ENCODE data around the gene XPR1.
"Not testable (repeated sequence)": the region's sequence is repeated elsewhere in the genome, so short reads cannot be mapped to it uniquely, and the experiment has no call there.

XPR1 gene

GRCh38 chr1:180644526-180645192 lies 12.8 kb downstream of the XPR1 start:
- DNase-seq (ENCODE audit: low read depth), result no peak

GRCh38 chr1:180645261-180645660 lies 13.4 kb downstream of the XPR1 start:
- DNase-seq (ENCODE audit: low read depth), result not testable (repeated sequence)

GRCh38 chr1:180646093-180646492 lies 14.3 kb downstream of the XPR1 start:
- DNase-seq (ENCODE audit: low read depth), result no peak

- DNase-seq (ENCODE audit: low read depth), result no peak
Measured at GRCh38 chr1:180646547-180646946, 14.7 kb downstream of the XPR1 start.

GRCh38 chr1:180652792-180653191 lies 21.0 kb downstream of the XPR1 start:
- no peak for DNase-seq (ENCODE audit: low read depth)

- DNase-seq (ENCODE audit: low read depth), result no peak
Measured at GRCh38 chr1:180662709-180663108, 30.9 kb downstream of the XPR1 start.

- DNase-seq (ENCODE audit: low read depth), result no peak
Measured at GRCh38 chr1:180670681-180671080, 38.9 kb downstream of the XPR1 start.

DNA sequence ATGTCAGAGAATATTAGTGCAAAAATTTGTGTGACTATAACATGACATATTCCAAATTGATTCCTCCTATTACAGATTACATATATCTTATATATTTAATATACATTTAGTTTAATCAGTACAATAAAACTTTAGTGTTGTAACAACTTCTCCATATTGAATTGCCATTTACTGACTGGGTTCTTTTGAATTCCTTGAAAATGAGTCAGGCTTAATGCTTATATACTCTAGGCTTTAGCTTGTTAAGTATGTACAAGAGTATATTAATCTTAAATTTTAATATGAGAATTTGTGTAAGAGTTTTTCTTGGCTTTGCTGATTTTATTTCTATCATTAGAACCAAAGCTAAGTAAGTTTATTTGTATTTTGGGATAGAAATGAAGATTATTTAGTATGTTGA lies 40.3 kb downstream of the XPR1 start:
- DNase-seq (ENCODE audit: low read depth), result no peak

GRCh38 chr1:180672505-180672904 lies 40.7 kb downstream of the XPR1 start:
- DNase-seq (ENCODE audit: low read depth), result no peak

GRCh38 chr1:180674603-180675530 lies 43.0 kb downstream of the XPR1 start:
- DNase-seq (ENCODE audit: low read depth), result no peak

DNA sequence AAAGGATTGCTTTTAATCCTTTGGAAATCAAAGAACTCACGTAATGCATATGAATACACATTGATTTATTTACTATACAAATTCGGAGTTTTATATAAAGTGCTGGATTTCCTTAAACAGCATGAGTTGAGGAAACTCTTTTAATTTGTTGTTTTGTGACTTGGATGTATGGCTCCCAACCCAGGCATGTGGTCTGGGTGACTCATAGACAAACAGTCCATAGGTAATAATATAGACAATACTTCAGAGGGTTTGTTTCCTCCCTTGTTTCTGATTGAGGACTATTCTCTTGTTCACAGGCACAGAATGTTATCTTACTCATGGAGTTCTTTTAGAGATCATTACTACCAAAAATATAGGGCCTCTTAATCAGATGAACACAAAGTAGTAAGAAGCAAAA lies 43.8 kb downstream of the XPR1 start:
- DNase-seq (ENCODE audit: low read depth), result no peak

DNA sequence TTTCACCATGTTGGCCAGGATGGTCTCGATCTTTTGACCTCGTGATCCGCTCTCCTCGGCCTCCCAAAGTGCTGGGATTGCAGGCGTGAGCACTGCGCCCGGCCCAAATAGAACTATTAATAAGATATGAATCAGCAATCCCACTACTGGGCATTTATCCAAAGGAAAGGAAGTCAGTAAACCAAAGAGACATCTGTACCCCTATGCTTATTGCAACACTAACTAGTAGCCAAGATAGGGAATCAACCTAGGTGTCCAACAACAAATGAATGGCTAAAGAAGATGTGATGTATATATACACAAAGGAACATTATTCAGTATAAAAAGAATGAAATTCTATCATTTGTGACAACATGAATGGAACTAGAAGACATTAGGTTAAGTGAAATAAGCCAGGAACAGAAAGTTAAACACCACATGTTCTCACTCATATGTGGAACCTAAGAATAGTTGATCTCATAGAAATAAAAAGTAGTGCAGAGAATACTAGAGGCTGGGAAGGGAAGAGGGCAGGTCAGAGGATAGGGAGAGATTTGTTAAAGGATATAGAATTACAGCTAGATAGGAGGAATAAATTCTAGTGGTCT lies 48.8 kb downstream of the XPR1 start:
- no peak for DNase-seq (ENCODE audit: low read depth)

DNA sequence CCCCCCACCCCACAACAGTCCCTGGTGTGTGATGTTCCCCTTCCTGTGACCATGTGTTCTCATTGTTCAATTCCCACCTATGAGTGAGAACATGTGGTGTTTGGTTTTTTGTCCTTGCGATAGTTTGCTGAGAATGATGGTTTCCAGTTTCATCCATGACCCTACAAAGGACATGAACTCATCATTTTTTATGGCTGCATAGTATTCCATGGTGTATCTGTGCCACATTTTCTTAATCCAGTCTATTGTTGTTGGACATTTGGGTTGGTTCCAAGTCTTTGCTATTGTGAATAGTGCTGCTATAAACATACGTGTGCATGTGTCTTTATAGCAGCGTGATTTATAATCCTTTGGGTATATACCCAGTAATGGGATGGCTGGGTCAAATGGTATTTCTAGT lies 51.3 kb downstream of the XPR1 start:
- not testable (repeated sequence) for DNase-seq (ENCODE audit: low read depth)

DNA sequence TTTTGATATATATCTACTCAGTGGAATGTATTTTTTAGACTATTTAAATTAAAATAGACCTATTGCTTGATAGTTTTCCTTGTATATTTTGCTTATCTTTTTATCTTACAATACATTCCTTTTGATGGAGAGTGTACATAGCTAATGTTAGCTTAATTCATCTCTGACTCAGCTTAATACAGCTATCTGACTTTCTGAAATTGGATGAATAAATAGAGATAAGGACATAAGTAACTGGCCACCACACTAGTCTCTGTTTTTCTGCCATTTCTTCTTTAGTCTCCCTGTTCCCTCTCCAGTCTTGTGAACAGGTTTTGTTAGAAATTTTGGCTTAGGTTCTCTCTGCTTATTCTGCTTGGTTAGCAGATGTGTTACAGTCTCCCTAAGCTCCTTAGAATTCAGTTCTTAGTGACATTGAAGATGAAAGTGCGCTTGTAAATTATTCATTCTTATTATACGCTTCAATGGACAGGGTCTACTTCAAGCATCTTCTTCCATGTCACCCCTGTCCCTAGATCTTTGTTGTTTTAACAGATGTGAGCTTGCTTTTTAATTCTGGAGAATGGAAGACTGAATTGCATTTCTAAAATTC lies 59.6 kb downstream of the XPR1 start:
- DNase-seq (ENCODE audit: low read depth), result no peak

GRCh38 chr1:180693564-180694244 lies 61.9 kb downstream of the XPR1 start:
- no peak for DNase-seq (ENCODE audit: low read depth)

DNA sequence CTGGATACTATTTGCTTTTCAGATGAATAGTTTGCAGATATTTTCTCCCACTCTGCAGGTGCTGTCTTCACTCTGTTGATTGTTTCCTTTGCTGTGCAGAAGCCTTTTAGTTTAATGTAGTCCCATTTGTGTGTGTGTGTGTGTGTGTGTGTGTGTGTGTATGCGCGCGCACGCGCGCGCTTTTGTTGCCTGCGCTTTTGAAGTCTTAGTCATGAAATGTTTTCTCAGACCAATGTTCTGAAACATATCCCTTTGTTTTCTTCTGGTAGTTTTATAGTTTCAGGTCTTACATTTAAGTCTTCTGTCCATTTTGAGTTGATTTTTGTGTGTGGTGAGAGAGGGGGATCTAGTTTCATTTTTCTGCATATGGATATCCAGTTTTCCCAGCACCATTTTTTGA lies 63.5 kb downstream of the XPR1 start:
- DNase-seq (ENCODE audit: low read depth), result no peak

GRCh38 chr1:180696361-180696760 lies 64.5 kb downstream of the XPR1 start:
- DNase-seq (ENCODE audit: low read depth), result no peak

DNA sequence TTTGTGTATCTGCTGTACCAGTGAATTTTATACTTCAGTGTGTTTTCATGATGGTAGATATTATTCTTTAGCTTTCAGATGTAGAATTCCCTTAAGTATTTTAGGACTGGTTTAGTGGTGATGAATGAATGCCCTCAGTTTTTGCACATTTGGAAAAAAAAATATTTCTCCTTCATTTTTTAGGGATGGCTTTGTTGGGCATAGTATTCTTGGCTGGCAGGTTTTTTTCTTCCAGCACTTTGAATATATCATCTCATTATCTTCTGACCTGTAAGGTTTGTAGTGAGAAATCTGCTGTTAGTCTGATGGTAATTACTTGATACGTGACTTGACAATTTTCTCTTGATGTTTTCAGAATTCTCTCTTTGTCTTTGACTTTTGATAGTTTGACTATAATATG lies 66.8 kb downstream of the XPR1 start:
- DNase-seq (ENCODE audit: low read depth), result no peak

DNA sequence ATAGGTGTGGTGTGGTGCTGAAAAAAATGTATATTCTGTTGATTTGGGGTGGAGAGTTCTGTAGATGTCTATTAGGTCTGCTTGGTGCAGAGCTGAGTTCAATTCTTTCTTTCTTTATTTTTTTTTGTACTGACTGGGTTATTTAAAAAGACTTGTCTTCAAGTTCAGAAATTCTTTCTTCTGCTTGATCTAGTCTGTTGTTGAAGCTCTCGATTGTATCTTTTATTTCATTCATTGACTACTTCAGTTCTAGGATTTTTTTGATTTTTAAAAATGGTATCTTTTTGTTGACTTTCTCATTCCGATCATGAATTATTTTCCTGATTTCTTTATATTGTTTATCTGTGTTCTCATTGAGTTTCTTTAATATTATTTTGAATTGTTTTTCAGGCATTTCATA lies 70.6 kb downstream of the XPR1 start:
- not testable (repeated sequence) for DNase-seq (ENCODE audit: low read depth)

DNA sequence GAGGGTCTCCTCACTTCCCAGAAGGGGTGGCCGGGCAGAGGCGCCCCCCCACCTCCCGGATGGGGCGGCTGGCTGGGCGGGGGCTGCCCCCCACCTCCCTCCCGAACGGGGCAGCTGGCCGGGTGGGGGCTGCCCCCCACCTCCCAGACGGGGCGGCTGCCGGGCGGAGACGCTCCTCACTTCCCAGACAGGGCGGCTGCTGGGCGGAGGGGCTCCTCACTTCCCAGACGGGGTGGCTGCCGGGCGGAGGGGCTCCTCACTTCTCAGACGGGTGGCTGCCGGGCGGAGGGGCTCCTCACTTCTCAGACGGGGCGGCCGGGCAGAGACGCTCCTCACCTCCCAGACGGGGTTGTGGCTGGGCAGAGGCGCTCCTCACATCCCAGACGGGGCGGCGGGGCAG lies 78.9 kb downstream of the XPR1 start:
- not testable (repeated sequence) for DNase-seq (ENCODE audit: low read depth)

DNA sequence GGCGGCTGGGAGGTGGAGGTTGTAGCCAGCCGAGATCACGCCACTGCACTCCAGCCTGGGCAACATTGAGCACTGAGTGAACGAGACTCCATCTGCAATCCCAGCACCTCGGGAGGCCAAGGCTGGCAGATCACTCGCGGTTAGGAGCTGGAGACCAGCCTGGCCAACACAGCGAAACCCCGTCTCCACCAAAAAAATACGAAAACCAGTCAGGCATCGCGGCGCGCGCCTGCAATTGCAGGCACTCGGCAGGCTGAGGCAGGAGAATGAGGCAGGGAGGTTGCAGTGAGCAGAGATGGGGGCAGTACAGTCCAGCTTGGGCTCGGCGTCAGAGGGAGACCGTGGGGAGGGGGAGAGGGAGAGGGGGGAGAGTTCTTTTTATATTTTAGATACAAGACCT lies 79.4 kb downstream of the XPR1 start:
- DNase-seq (ENCODE audit: low read depth), result not testable (repeated sequence)

- DNase-seq (ENCODE audit: low read depth), result no peak
Measured at GRCh38 chr1:180720753-180721152, 88.9 kb downstream of the XPR1 start.

Measured in activated T-cell treated with anti-CD3 and anti-CD28 coated beads for 1 hour (primary cell).